Erythroblast (primary cell): ENCODE data around the gene MPI.

ENCODE experiments used
- GATA1 ChIP-seq: IDR thresholded peaks from 2 replicates; pipeline ENCODE4 v1.6.1; 2011; ENCODE audit warnings: low read depth, mild to moderate bottlenecking, control low read depth, low read length, moderate library complexity
- POLR2A ChIP-seq: IDR thresholded peaks from 2 replicates; pipeline ENCODE4 v1.6.1; 2011; ENCODE audit warnings: mild to moderate bottlenecking, low read length

DNA sequence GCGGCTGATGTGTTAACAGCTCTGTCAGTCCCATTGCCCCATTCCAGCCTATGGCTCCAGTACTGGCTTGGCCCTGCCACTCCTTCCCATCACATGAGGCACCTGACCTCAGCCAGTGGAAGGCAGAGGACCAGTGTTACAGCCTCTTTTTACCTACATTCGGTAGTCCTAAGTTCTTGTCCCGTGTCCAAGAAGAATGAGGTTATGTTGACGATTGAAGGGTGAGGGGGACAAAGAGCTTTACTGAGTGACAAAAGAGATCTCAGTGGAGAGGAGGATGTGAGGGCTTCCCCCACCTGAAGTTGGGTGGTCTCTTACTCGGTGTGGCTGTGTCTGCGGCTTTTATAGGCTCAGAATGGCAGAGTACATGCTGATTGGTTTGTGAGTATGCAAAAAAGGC lies 7.3 kb upstream of the MPI start:
- TF ChIP-seq POLR2A (no peak), GATA1 (no peak)
